HepG2 (cell line): ENCODE measurements around the gene GPRC5B. TPM values are rescaled to one million over a fixed set of nuclear protein-coding genes. Genes with fewer than 3 reads are reported as not detected.
A peak's percentile ranks its signal among the peaks of the same experiment; 100 is the strongest.

ENCODE experiments used
- BORCS8-MEF2B ChIP-seq: sonication (generic); formaldehyde crosslinking; IDR thresholded peaks from 2 replicates; pipeline ENCODE4 v1.8.0; 2022; ENCODE audit warnings: mild to moderate bottlenecking, missing genetic modification reagents
- CC2D1A ChIP-seq: sonication (generic); formaldehyde crosslinking; IDR thresholded peaks from 2 replicates; pipeline ENCODE4 v1.8.1; 2023; ENCODE audit warnings: mild to moderate bottlenecking, missing genetic modification reagents
- ELF3 ChIP-seq: IDR thresholded peaks from 2 replicates; pipeline ENCODE4 v1.6.1; 2016; ENCODE audit warnings: missing genetic modification reagents, missing compliant biosample characterization
- MIER2 ChIP-seq: IDR thresholded peaks from 2 replicates; pipeline ENCODE4 v1.6.1; 2016; ENCODE audit warnings: missing biosample characterization, missing genetic modification reagents
- MTF2 ChIP-seq: sonication (generic); formaldehyde crosslinking; IDR thresholded peaks from 2 replicates; pipeline ENCODE4 v1.5.0; 2020; ENCODE audit warnings: missing genetic modification reagents, borderline replicate concordance
- NFIC ChIP-seq: IDR thresholded peaks from 2 replicates; pipeline ENCODE4 v1.6.1; 2012; ENCODE audit warnings: mild to moderate bottlenecking, low read length, inconsistent platforms
- NR2C2 ChIP-seq: sonication (generic); formaldehyde crosslinking; IDR thresholded peaks from 2 replicates; pipeline ENCODE4 v1.4.0; 2020; ENCODE audit warnings: missing genetic modification reagents, mild to moderate bottlenecking, moderate library complexity, borderline replicate concordance
- RBAK ChIP-seq: sonication (generic); formaldehyde crosslinking; IDR thresholded peaks from 2 replicates; pipeline ENCODE4 v1.5.1; 2020; ENCODE audit warnings: mild to moderate bottlenecking, missing genetic modification reagents
- SRSF4 ChIP-seq: fragments of 200-400 bp; formaldehyde crosslinking; IDR thresholded peaks from one replicate; pipeline ENCODE4 v1.6.1; 2018; ENCODE audit warnings: mild to moderate bottlenecking, low read depth, low read length, moderate library complexity; ENCODE audit not compliant: poor library complexity, severe bottlenecking
- SRY ChIP-seq: sonication (generic); formaldehyde crosslinking; IDR thresholded peaks from 2 replicates; pipeline ENCODE4 v1.8.0; 2022; ENCODE audit warnings: mild to moderate bottlenecking, missing genetic modification reagents
- ZFP1 ChIP-seq: IDR thresholded peaks from 2 replicates; pipeline ENCODE4 v1.6.1; 2016
- ZNF225 ChIP-seq: sonication (generic); formaldehyde crosslinking; IDR thresholded peaks from 2 replicates; pipeline ENCODE4 v1.4.0; 2020; ENCODE audit warnings: mild to moderate bottlenecking, missing genetic modification reagents
- ZNF274 ChIP-seq: sonication (generic); formaldehyde crosslinking; IDR thresholded peaks from 2 replicates; pipeline ENCODE4 v1.5.1; 2020; ENCODE audit warnings: mild to moderate bottlenecking, missing genetic modification reagents
- ZNF350 ChIP-seq: sonication (generic); formaldehyde crosslinking; IDR thresholded peaks from 2 replicates; pipeline ENCODE4 v1.4.0; 2020; ENCODE audit warnings: mild to moderate bottlenecking, low read depth, missing genetic modification reagents, borderline replicate concordance
- ZNF574 ChIP-seq: sonication (generic); formaldehyde crosslinking; IDR thresholded peaks from 2 replicates; pipeline ENCODE4 v1.4.0; 2020; ENCODE audit warnings: missing genetic modification reagents
- ZNF772 ChIP-seq: sonication (generic); formaldehyde crosslinking; IDR thresholded peaks from 2 replicates; pipeline ENCODE4 v1.5.0; 2020; ENCODE audit warnings: mild to moderate bottlenecking, missing genetic modification reagents
- ZNF784 ChIP-seq: sonication (generic); formaldehyde crosslinking; IDR thresholded peaks from 2 replicates; pipeline ENCODE4 v1.5.1; 2020; ENCODE audit warnings: missing genetic modification reagents, mild to moderate bottlenecking, borderline replicate concordance
- ZNF850 ChIP-seq: sonication (generic); formaldehyde crosslinking; conservative IDR thresholded peaks from 2 replicates; pipeline ENCODE4 v1.9.0; 2021; ENCODE audit warnings: mild to moderate bottlenecking, missing genetic modification reagents
- ZSCAN21 ChIP-seq: sonication (generic); formaldehyde crosslinking; IDR thresholded peaks from 2 replicates; pipeline ENCODE4 v1.8.0; 2022; ENCODE audit warnings: mild to moderate bottlenecking, missing genetic modification reagents, moderate library complexity, borderline replicate concordance
- polyA plus RNA-seq, 8 experiments: library from polyadenylated mRNA; depleted of rRNA in 3 of 8; stranded (reverse) in 7 of 8; unstranded in 1 of 8; fragments of >200 nt; fragmentation: Illumina TruSeq in 4 of 8; extraction: Trizol in 4 of 8; gene quantifications; 2 replicates each; pipeline versions ENCODE4 v1.2.1 to v1.2.3, GENCODE V29; 2011 to 2016; ENCODE audit warnings: low read depth in 4 of 8, missing spikeins in 1 of 8, mixed read lengths in 1 of 8; ENCODE audit not compliant: insufficient read depth in 1 of 8
- total RNA-seq, 5 experiments: library from RNA; depleted of rRNA; stranded (reverse); fragments of >200 nt; fragmentation: Illumina TruSeq; extraction: Trizol; gene quantifications; 2 replicates each; pipeline ENCODE4 v1.2.3, GENCODE V29; 2016; ENCODE audit warnings: low read depth in 1 of 5
- TF ChIP-seq, protein P1 (sequence below): sonication (generic); formaldehyde crosslinking; IDR thresholded peaks from 2 replicates; pipeline ENCODE4 v1.4.0; 2020; ENCODE audit warnings: missing genetic modification reagents
- TF ChIP-seq, protein P2 (sequence below): IDR thresholded peaks from 2 replicates; pipeline ENCODE4 v1.6.1; 2016; ENCODE audit warnings: missing compliant biosample characterization, missing genetic modification reagents, borderline replicate concordance
- TF ChIP-seq, protein P3 (sequence below): sonication (generic); formaldehyde crosslinking; IDR thresholded peaks from 2 replicates; pipeline ENCODE4 v1.5.0; 2020; ENCODE audit warnings: missing genetic modification reagents

GPRC5B gene
- total and polyA plus RNA-seq, 2 of the 13 experiments (the other 11 are each of a cell fraction or from before 2014, with no cell fraction given) = 0.46 to 0.53 TPM

GRCh38 chr16:19883296-19883965 lies 1.2 kb downstream of the GPRC5B start (continued):
- TF ChIP-seq, protein P1, sequence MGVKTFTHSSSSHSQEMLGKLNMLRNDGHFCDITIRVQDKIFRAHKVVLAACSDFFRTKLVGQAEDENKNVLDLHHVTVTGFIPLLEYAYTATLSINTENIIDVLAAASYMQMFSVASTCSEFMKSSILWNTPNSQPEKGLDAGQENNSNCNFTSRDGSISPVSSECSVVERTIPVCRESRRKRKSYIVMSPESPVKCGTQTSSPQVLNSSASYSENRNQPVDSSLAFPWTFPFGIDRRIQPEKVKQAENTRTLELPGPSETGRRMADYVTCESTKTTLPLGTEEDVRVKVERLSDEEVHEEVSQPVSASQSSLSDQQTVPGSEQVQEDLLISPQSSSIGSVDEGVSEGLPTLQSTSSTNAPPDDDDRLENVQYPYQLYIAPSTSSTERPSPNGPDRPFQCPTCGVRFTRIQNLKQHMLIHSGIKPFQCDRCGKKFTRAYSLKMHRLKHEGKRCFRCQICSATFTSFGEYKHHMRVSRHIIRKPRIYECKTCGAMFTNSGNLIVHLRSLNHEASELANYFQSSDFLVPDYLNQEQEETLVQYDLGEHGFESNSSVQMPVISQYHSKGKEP (CRISPR knock-in tag) = no peak
- TF ChIP-seq CC2D1A (CRISPR knock-in tag) = no peak
- no peak for TF ChIP-seq ELF3 (CRISPR knock-in tag)
- no peak for TF ChIP-seq ZNF274 (CRISPR knock-in tag)
- TF ChIP-seq SRY (CRISPR knock-in tag) = no peak
- TF ChIP-seq ZNF225 (CRISPR knock-in tag) = peak; percentile 66; the same call in 1 of the 2 replicates
- TF ChIP-seq MIER2 (CRISPR knock-in tag) = no peak
- no peak for TF ChIP-seq SRSF4
- TF ChIP-seq, protein P2, sequence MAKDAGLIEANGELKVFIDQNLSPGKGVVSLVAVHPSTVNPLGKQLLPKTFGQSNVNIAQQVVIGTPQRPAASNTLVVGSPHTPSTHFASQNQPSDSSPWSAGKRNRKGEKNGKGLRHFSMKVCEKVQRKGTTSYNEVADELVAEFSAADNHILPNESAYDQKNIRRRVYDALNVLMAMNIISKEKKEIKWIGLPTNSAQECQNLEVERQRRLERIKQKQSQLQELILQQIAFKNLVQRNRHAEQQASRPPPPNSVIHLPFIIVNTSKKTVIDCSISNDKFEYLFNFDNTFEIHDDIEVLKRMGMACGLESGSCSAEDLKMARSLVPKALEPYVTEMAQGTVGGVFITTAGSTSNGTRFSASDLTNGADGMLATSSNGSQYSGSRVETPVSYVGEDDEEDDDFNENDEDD (CRISPR knock-in tag) = 0 out of 2 replicates have a peak, but pooled peaks have one; percentile 5
- TF ChIP-seq ZNF784 (CRISPR knock-in tag) = no peak
- TF ChIP-seq ZNF350 = no peak
- TF ChIP-seq NR2C2 (CRISPR knock-in tag) = no peak
- no peak for TF ChIP-seq ZFP1 (CRISPR knock-in tag)
- no peak for TF ChIP-seq ZNF772
- TF ChIP-seq ZSCAN21 (CRISPR knock-in tag) = no peak
- TF ChIP-seq, protein P3, sequence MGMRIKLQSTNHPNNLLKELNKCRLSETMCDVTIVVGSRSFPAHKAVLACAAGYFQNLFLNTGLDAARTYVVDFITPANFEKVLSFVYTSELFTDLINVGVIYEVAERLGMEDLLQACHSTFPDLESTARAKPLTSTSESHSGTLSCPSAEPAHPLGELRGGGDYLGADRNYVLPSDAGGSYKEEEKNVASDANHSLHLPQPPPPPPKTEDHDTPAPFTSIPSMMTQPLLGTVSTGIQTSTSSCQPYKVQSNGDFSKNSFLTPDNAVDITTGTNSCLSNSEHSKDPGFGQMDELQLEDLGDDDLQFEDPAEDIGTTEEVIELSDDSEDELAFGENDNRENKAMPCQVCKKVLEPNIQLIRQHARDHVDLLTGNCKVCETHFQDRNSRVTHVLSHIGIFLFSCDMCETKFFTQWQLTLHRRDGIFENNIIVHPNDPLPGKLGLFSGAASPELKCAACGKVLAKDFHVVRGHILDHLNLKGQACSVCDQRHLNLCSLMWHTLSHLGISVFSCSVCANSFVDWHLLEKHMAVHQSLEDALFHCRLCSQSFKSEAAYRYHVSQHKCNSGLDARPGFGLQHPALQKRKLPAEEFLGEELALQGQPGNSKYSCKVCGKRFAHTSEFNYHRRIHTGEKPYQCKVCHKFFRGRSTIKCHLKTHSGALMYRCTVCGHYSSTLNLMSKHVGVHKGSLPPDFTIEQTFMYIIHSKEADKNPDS = no peak
- TF ChIP-seq MTF2 = peak; percentile 71; the same call in 1 of the 2 replicates
- no peak for TF ChIP-seq ZNF850 (CRISPR knock-in tag)
- no peak for TF ChIP-seq ZNF574 (CRISPR knock-in tag)
- no peak for TF ChIP-seq NFIC
- TF ChIP-seq BORCS8-MEF2B (CRISPR knock-in tag) = no peak
- no peak for TF ChIP-seq RBAK
